NCI-H774 (cell line): Measurements from ENCODE around the gene DAPK1.

ENCODE experiments used
- DNase-seq: peaks from one replicate; lab custom pipeline; 2025; lab: John Stamatoyannopoulos, UW

Gene DAPK1

DNA sequence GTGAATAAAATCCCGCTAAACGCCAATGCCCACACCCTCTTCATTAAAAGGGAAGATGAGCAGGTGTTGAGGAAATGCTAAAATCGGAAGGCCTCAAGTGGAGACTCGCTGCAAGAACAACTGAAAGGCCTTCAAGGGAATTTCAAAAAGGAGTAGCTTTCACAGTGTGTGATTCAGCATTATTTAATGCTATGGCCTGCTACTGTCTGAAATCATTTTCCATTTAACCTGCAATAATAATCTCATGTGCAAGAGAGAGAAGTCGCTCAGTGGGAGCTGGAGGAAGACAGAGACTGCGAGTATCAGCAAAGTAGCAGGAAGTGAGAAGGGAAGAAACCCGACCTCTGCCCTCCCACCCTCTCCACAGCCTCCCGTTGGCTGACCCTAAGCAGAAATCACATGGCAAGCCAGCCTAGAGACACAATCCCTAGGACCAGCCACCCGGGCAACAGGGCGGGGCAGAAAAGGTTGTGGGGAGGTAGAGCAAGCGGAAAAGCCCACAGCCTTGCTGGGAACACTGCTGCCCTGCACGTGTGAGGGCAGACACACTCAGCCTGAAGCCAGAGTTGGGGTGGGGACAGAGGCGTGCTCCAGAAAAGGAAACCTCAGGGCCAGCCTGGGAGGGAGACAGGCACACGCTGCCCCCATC is 188.3 kb downstream of the DAPK1 start:
- DNase-seq, result no peak

DNA sequence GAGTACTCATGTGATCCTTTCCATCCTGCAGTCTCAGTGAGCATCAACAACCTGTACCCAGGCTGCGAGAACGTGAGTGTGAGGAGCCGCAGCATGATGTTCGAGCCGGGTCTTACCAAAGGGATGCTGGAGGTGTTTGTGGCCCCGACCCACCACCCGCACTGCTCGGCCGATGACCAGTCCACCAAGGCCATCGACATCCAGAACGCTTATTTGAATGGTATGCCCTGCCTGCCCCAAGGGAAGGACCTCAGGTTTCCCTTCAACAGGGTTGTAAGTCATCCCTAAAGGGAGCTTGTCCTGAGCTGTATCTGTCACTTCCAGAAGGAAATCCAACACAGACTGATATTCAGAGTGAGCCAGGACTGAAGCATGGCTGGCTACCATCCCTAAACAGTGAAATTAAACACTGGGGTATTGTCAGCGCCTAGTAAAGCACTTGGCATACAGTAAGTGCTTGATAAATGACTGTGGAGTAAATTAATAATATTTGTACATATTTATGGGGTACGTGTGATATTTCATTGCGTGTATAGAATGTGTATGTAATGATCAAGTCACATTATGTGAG is 188.9 kb downstream of the DAPK1 start:
- no peak for DNase-seq

DNA sequence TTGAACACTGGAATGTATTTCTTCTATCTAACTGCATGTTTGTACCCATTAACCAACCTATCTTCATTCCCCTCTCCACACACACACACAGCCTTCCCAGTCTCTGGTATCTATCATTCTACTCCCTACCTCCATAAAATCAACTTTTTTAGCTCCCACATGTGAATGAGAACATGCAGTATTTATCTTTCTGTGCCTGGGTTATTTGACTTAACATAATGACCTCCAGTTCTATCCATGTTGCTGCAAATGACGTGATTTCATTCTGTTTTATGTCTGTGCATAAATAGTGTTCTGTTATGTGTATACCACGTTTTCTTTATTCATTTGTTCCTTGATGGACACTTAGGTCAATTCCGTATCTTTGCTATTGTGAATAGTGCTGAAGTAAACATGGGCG is 189.5 kb downstream of the DAPK1 start:
- no peak for DNase-seq

DNA sequence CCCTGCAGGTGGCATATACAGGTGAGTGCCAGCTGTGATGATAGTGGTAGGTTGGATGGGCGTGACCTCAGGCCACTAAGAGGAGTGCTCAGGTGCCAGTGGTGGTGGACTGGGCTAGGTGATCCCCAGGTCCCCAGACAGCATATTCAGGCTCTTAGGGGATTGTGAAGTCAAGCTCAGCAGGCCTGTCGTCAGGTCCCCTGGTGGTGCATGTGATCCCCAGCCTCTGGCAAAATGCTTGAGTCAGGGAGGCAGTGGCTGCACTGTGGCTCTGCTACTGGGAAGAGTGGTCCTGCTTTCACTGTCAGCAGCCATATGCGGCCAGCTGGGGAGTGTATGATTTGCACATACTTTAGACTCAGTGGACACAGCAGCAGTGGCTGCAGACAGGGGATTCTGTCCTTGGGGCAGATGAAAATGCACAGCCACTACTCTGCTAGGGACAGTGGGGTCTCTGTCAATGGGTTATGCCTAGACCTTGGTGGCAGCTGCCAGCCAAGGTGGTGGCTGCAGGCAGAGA is 196.6 kb downstream of the DAPK1 start:
- DNase-seq, result no peak

DNA sequence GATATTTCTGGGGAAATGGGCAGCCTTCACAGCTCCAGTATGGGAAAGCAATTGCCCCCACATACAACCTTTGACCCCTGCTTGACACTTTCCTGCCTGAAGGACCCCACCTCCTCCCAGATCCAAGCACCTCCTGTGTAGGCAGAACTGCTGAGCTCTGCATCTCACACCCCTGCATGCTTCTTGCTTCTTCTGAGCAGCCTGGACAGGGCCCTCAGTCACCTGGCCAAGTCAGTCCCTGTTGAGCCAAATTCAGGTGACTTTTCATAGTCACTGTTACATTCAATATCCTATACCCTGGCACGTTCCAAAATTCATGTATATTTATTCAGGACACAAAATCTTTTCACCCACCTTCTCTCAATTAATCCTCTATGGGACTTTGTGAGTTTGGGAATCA is 197.9 kb downstream of the DAPK1 start:
- no peak for DNase-seq

DNA sequence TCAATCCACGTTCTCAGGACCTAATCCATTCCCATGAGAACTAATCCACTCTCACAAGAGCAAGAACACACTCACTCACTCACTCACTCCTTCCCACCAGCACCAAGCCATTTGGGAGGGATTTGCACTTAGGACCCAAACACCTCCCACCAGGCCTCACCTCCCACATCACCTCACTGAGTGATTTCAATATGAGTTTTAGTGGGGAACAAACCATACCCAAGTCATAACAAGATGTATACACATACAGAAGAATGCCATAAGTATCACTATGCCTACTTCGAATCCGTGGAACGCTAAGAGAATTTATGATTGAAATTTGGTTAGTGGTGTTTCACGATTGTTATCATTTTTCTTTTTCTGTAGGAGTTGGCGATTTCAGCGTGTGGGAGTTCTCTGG is 199.0 kb downstream of the DAPK1 start:
- DNase-seq, result no peak

DNA sequence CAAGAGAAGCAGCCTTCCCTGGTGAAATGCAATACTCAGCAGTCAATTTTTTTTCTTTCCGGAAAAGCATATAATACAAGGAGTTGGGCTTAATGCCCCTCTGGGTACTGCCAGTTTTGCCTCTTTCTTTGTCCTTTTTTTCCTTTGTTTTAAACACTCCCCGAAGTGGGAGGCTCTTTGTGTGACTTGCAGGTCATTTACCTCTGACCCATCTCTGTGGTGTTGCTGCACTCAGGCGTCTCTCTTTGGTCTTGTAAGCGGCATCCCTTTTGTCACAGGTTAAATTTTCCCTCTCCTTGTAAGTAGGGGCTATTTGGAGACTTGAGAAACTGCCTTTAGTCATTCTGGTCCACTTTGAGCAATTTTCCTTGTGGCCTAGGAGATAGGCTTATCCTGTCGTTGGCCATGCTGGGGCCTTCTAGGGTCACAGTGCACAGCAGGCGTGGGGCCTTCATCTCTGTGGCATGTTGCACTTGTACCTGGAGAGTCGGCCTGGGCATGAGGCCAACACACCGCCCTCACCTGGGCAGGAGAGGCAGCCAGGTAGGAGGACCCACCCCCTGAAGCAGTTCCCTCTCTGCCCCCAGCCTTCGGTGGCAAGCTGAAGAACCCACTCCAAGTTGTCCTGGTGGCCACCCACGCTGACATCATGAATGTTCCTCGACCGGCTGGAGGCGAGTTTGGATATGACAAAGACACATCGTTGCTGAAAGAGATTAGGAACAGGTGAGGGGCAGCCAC is 200.6 kb downstream of the DAPK1 start:
- no peak for DNase-seq

DNA sequence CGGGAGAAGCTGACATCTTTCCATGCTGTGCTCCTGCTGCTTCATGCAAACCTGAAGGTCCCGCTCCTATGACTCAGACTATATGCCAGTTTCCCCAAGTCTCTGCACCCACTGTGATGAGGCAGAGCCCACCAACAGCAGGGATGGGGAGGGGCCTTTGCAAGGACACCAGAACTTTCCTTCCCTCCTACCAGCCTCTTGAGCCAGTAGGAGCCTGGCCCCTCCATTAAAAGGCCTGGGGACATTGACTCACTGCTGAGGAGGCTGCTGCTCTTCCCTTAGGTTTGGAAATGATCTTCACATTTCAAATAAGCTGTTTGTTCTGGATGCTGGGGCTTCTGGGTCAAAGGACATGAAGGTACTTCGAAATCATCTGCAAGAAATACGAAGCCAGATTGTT is 202.2 kb downstream of the DAPK1 start:
- no peak for DNase-seq

DNA sequence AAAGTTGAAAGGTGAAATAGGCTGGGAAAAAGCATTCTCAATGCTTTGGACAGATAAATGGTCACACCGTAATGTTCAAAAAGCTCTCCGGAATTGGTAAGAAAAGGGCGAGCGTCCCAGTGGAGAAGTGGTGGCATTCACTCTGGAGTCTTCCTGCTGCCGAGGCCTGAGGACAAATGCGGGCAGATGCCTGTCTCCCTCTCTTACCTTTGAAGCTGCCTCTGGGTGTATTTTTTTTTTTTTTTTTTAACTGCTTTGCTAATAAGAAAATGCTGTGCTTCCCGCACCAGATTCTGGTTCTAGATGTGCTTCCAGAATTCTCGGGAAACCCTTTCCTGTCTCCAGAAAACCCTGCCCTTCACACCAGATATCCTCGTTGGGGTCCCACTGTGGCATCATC is 203.8 kb downstream of the DAPK1 start:
- no peak for DNase-seq

DNA sequence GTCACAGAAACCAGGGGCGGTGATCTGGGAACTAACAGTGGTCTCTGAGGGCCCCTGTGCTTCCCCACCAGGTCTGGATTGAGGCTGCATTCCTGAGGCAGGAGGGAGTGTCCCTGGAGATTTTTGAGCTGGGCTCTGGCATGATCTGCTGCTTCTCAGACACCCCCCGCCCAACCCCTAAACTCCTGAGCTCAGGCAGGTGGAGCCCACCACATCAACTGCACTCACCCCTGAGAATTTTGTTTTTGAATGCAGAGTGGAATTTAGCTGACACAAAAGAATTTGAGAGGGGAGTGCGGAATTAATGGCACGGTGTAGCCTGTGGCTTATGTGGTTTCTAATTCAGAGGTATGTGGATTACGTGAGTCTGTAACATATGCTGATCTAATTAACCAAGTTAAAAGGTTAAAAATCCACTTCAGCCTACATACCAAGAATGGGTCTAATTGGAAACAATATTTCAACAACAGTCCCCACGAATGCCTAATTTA is 204.3 kb downstream of the DAPK1 start:
- DNase-seq, result no peak

DNA sequence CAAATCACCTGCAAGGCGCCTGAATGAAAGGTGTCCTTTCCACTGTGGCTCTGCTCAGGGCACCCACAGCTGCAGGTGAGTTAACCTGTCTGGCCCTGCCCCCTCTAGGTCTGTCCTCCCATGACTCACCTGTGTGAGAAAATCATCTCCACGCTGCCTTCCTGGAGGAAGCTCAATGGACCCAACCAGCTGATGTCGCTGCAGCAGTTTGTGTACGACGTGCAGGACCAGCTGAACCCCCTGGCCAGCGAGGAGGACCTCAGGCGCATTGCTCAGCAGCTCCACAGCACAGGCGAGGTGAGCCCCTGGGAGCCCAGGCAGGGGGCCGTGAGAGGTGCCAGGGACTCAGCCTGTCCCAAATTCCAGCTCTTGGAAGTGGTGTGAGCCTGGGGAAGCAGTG is 205.3 kb downstream of the DAPK1 start:
- DNase-seq, result no peak

DNA sequence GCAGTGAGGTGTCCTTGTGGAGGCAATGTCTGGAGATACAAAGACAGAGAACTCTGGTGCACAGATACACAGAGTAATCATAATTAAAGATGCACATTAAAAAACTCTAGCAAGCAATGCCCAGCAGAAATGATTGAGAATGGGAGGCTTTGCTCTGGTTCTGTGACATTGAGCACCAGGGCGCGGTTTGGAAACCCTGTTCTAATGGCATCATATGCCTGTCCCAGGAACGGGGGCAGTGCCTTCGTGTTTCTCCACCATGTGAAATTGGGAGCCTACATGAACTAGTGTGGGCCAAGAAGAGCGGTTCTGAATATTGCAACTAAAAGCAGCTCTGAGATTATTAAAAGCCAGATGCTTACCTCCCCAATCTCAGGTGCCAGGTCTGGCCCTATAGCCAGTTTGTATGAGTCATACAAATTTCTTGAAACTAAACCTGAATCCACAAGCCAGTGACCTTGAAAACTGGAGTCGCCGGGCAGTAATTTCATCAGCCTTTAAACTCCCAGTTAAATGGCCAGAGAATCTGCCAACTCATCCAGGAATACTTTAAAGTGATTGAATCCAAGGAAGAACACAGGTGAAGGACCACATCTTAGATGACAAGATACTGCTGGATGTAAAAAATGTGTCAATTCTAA is 206.1 kb downstream of the DAPK1 start:
- DNase-seq, result no peak

DNA sequence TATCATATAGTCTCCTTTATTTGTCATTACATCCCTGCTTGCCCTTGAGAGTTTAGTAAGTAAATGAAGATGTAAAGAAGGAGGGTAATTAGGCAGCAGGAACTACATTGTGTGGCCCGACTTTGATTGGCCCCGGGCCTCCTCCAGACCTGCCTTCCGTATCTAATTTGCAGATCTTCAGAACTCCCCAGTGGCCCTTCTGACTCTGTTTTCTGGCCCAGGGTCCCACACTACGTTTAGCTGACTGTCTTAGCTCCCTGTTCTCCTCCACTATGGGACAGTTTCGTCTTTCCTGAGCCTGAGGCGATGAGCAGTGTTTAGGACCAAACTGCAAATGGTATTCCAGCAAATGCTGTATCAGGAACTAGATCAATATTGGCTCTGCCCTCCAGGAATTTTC is 206.7 kb downstream of the DAPK1 start:
- no peak for DNase-seq

DNA sequence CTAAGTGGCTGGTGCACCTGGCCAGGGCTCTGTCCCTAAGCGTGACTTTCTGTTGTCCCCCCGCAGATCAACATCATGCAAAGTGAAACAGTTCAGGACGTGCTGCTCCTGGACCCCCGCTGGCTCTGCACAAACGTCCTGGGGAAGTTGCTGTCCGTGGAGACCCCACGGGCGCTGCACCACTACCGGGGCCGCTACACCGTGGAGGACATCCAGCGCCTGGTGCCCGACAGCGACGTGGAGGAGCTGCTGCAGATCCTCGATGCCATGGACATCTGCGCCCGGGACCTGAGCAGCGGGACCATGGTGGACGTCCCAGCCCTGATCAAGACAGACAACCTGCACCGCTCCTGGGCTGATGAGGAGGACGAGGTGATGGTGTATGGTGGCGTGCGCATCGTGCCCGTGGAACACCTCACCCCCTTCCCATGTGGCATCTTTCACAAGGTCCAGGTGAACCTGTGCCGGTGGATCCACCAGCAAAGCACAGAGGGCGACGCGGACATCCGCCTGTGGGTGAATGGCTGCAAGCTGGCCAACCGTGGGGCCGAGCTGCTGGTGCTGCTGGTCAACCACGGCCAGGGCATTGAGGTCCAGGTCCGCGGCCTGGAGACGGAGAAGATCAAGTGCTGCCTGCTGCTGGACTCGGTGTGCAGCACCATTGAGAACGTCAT is 208.5 kb downstream of the DAPK1 start:
- no peak for DNase-seq

DNA sequence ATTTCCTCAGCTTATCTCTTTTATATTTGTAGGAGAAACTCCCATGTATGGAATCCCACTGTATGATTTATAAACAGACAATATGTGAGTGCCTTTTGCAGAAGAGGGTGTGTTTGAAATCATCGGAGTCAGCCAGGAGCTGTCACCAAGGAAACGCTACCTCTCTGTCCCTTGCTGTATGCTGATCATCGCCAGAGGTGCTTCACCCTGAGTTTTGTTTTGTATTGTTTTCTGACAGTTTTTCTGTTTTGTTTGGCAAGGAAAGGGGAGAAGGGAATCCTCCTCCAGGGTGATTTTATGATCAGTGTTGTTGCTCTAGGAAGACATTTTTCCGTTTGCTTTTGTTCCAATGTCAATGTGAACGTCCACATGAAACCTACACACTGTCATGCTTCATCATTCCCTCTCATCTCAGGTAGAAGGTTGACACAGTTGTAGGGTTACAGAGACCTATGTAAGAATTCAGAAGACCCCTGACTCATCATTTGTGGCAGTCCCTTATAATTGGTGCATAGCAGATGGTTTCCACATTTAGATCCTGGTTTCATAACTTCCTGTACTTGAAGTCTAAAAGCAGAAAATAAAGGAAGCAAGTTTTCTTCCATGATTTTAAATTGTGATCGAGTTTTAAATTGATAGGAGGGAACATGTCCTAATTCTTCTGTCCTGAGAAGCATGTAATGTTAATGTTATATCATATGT is 210.3 kb downstream of the DAPK1 start:
- DNase-seq, result no peak

DNA sequence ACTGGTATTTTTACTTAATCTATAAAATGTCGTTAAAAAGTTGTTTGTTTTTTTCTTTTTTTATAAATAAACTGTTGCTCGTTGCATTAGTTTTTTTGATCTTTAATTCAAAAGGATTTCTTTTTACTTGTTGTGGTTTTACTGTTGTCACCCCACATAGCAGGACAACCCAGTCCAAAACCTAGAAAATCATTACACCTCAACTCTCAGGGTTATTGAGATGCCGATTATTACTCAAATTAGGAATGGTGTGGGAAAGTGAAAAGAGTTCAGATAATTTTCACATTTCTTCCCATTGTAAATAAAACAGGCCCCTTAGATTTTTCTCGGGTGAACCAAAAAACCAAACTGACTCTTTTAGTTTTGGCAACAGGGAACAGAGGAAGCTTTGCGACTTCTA is 210.9 kb downstream of the DAPK1 start:
- no peak for DNase-seq

DNA sequence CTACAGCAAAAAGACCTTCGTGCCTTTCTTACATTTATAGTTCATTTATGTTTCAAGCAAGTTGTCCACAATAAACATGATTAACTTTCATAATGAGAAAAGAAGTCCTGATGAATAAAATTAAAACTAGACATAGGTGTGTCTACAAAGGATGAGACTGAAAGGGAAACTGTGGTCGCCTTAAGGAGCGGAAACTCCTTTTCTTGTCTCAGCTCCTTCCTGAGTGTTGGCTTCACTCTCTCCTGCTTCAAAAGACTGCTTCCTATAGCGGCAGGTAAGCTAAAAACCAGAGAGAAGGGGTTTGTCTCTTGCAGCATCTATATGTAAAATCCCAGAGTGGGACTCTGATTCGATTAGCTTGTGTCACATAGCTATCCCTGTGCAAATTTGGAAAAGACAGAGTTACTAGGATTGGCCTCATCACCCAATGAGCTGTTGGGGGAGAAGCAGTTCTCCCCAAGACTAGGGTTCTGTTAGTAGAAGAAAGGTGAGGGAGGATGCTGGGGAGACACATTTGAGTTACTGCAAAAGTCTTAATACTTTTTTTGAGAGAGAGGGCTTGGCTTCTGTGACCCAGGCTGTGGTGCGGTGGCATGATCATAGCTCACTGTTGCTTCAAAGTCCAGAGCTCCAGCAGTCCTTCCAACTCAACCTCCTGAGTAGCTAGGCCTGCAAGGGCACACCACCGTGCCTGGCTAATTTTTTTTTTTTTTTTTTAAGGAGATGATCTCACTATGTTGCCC is 211.5 kb downstream of the DAPK1 start:
- no peak for DNase-seq

DNA sequence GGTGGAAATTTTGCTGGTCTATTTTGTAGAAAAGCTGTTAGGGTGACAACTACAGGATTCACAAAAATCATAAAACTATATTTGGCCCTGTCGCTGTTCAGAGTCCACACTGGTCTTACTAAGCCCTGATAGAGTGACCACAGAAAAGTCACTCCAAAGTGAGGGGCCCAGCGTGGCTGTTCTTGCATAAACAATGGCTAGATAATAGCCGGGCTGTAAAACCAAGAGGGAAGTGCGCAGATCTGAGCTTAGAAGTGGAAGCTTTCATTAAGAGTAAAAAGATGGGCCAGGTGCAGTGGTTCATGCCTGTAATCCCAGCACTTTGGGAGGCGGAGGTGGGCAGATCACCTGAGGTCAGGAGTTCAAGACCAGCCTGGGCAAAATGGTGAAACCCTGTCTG is 212.8 kb downstream of the DAPK1 start:
- DNase-seq, result no peak

DNA sequence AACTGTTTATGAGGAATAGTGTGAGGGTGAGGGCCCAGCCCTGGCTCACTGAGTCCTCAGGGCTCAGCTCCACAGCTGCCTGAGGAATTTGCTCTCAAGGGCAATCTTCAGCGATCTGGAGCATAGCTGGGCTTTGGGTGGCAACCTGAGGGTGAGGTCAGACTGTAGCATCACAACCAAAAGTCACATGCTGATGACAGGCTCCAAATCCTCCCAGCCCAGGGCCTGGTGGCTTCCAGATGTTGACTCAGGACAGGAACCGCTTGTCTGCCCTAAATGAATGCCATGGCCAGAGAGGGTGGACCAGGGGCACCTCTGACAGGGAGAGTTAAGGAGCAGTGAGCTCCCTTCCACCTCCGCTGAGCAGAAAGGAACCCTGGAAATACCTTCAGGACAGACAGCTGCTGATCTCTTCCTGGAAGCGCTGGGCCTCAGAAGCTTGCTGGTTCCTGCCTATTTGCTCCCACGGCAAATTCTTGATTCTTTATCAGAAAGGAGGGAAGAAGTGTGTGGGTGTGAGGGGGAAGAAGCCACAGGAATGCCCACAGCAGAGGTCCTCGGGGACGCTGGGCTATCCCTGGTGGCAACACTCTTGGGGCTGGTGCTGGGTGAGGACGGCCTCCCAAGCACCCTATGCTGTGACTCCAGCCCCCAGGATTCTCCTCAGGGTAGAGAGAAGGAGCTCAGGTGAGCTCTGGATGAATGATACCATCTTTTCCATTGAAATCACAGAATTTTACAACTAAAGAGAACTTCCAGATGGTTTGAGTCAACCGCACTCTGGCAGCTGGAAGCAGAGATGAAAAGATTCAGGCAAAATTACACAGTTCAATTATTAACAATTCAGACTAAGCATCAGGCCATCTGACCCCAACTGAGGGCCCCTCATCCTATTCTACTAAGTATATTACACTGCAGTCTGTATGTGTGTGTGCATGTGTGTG is 214.5 kb downstream of the DAPK1 start:
- DNase-seq, result no peak

DNA sequence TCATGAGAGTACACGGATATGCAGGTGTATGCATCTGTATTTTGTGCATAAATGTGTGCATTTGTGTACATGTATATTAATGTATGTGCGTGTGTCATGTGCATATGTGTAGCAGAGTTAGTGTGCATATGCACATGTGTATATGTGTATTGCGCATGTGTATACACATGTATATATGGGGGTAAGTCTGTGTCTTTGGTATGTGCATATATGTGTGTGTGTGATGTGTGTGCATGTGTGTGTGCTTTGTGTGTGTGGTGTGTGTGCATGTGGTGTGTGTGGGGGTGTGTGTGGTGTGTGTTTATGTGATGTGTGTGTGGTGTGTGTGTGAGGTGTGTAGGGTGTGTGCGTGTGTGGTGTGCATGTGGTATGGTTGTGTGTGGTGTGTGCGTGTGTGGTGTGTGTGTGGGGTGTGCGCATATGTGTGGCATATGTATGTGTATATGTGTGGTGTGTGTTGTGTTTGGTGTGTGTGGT is 215.2 kb downstream of the DAPK1 start:
- no peak for DNase-seq
